Stimulated activated CD4-positive, alpha-beta T cell treated with anti-CD3 and anti-CD28 coated beads, Interleukin-2, amount 100 ng/mL, for 24 hours (primary cell): ENCODE measurements around the gene PLCB1.

ENCODE experiments used
- DNase-seq, 2 donors: peaks; one replicate each; pipeline ENCODE4 v3.0.0-alpha.2; 2020

The PLCB1 gene

DNA sequence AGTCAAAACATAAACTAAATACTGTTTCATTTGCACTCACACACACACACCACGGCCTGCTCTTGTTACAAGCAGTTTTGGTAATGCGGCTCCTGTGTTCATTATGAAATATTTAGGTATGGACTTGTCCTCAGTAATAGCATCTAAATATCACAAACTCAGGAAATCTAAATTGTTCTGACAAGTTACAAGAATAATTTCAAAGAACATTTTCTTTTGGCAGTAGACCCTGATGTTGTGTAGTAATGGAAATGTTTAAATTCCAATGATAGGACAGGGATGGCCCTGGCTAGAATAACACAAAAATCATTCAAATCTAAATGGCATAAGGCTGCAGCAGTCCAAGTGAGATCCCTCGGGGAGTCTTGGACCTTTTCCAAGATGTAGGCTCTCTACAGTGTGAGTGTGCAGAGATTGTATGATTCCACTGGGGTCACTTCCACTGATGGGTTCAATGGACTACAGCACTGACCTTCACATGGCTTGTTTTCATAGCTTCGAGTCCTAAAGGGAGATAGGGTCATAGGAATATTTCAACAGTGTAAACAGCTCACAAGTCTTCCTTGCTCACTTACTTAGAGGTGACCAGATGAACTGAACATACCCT, 726.2 kb downstream of the PLCB1 start:
- DNase-seq = no peak

DNA sequence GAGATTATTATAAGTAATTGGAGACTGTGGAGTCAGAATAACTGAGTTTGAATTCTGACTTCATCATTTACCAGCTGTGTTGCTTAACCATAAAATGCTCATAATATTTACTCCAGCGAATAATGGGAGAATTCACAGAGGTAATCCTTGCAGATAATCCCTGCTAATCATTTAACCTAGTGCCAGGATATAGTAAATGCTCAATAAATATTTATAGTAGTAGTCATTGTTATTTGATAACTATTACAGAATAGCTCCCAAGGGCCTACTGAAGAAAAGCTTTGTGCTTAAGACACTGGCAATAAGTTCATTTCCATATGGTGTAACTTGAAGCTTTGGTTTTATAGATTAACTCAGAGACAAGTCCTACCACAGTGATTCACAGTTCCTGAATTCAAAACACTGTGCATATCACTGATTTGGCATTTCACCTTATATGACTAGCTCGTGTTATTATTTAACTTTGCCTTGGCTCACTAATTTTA, 728.0 kb downstream of the PLCB1 start:
- no peak for DNase-seq

DNA sequence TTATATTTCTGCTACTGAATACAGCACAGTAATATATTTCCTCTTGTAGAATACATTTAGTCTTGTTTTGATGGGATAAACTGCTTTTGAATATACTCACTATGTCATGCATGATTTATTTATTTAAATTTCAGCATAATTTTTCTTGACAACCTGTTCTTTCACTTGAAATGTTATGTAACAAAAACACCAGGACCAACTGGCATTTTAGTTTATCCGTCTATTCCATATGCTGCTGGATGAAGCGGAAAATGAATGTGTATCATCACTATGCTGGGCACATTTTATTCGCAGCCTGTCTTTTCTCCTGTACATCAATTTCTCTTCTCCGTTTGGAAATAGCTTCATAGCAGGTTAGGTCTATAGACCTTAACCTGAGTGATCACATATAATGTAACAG, 730.0 kb downstream of the PLCB1 start:
- no peak for DNase-seq

DNA sequence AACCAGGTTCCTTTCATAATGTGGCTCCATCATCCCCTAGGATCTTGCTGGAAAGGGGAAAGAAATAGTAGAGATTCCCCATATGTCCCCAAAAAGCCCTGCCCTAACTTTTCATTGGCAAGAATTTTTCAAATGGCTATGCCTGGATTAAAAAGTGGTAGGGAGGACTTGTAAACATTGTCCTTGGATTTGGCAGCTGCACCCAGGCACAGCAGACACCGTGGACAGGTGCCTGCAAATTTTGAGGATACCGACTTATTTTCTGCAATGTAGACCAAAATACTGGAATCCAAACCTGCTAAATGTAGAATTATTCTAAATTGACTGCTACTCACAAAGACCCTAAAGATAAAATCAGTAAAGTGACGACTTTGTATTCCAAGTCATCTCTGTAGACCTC, 733.6 kb downstream of the PLCB1 start:
- DNase-seq = no peak

DNA sequence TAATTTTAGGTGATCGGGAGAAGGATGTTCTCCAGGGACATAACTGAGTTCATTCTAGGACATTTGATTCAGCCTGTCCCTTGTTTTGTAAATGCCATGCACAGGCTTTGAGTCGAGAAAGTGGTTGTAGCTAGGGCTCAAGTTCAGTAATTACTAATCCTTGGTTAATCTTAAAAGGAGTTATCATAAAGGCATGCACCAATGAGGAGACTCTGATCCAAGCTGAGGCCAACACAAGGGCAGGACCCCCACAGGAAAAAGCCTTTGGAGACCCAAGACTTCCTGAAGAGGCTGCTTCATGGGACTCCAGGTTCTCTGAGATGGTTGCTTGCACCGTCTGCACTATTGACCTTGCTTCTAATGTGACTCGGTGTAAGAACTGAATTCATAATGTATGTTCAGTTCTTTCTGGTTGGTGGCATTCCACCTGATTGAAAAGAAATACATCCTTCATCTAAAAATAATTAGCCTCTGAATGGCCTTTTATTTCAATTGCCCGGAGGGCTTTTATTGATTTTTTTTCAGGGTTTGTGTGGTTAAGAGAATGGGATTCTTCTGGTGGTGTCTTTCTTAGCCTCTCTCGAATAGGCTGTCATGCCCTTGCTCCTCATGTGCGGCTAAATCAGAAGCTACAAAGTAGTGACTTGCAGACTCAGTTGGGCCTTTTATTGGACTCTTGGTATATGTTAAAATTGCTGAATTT, 735.1 kb downstream of the PLCB1 start:
- no peak for DNase-seq

DNA sequence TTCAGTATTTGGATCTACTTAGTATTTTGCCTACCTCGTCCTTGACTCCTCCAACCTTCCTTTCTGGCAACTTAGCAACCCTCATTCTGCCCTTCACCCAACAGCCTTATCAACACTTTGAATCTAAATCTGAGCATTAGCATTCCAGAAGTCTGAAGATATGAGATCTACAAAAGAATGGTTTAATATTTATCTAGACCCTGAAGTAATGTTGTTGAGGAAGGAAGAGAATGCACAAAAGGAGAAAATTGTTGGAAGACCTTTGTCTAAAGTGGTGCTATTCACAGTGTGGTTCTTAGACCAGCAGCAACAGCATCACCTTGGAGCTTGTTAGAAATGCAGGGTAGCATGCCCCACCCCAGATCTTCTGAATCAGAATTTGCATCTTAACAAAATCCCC, 738.6 kb downstream of the PLCB1 start:
- no peak for DNase-seq

DNA sequence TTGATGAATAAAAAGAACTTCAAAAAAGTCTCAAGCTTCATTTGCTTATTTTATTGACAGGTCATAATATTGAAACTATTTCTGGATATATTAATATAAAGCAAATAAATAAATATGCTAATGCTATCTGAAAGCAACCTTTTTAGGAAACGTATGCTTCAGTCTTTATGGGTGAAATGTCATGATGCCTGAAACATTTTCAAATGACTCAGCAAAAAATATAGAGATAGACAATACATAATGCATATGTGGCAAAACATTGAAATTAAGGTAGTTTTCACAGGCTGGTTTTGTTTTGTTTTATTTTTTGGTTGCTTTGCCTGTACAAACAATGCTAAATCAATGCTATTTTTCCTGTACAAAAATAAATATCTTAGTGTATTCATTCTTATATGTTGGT, 742.4 kb downstream of the PLCB1 start:
- no peak for DNase-seq

DNA sequence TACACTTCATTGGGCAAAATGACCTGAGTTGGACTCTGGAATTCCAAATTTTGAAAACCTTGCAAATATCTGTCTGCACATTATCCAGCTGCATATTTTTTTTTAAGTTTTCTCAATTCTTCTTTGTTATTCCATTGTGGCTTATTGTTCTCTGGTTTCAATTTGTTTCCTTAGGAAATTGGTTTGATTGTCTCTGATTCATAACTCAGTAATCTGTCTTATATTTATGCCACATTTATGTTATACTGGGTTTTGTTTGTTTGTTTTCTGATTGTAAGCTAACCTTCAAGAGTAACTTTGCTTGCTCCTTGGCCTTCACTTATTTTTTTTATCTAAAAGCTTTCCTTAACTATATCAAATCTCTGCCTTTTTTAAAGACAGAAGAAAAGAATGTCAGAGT, 743.5 kb downstream of the PLCB1 start:
- DNase-seq = no peak

DNA sequence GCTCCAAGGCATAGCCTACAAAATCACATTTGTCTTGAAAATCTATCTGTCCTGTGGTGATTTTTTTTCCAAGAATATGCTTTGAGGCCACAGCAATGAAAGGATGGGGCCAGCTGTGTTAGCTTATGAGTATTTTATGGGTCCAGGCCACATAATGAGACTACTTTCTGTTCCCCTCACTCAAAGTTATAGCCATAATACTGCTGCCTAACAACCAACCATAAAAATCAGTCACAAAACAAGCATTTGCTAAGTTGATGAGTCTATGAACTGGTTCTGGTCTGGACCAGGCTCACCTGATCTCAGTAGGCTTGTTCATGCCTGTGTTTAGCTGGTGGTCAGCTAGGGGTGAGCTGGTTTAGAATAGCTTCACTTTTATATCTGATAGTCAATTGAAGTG, 744.3 kb downstream of the PLCB1 start:
- DNase-seq = no peak

DNA sequence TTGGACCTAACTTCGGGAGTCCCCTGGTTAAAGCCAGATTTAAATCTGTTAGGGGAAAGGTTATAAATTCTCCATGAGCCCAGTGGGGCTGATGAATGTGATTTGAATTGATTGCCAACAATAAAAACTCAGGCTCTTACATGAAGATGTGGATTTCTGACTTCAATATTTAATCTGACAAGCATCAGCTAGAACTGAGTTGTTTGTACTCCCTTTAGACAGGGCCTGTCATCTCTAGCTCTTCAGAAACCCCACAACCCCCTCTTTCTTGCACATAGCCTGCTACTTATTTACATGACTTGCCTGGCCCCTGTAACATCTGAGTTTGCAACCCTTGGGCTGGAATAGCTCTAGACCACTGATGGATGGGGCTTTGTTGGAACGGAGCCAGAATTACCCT, 745.2 kb downstream of the PLCB1 start:
- no peak for DNase-seq

DNA sequence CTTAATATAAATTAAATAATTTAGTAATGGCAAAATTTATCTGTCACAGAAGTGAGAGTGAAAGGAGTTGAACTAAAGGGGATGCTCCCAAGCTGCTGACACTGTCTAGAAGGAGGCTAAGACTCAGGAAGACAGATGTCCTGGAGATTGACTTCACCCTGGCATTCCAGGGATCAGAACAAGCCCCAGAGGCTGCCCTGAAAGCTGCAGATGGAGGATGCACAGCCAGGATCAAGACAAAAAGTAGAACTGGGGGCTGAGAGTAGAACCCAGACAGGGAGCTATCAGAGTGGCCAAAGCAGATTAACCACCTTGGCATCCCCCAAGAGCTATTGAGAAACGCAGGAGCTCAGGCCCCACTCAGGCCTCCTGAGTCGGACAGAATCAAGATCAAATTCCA, 747.6 kb downstream of the PLCB1 start:
- no peak for DNase-seq

DNA sequence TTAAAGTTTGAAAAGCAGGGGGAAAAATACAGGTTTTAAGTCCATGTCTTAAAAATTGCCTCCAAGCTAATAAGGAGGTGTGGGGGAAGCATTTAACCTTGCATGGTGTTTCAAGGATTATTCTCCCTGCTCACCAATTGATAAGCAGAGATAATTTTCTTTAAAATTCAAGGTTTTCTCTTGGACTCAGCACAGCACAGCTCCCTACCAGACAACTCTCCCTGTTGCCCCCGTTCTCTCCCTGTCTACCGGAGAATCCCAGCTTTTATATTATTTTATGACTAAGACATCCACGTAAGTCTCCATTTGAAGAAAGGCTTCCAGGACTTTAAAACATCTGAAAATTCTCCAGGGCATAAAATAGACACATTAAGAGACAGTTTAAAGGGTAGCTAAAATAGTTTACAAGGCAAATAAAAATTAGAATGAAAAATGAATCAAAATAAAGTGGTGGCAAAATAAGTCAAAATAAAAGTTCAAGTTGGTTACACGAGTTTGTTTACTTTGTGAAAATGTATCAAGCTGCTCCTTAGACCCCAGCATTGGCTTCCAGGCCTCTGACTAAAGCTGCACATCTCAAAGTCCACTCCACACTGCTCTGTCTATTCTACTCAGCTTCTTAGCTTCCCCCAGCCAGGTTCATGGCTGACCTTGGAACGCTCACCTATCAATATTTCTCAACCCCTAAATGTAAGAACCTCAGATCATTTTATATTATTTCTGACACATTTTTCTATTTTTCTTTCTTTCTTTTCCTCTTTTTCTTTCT, 748.2 kb downstream of the PLCB1 start:
- DNase-seq = no peak

DNA sequence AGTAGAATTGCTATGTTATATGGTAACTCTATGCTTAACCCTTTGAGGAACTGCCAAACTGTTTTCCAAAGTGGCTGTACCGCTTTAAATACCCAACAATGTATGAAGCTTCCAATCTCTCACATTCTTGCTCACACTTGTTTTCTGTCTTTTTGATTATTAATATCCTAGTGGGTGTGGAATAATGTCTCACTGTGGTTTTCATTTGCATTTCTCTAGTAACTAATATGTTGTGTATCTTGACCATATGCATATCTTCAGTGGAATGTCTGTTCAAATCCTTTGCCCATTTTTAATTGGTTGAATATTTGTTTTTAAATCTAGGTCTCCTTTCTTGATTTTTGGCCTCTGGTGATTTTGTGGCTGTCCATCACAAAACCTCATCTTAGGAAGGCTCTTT, 759.0 kb downstream of the PLCB1 start:
- DNase-seq = no peak

DNA sequence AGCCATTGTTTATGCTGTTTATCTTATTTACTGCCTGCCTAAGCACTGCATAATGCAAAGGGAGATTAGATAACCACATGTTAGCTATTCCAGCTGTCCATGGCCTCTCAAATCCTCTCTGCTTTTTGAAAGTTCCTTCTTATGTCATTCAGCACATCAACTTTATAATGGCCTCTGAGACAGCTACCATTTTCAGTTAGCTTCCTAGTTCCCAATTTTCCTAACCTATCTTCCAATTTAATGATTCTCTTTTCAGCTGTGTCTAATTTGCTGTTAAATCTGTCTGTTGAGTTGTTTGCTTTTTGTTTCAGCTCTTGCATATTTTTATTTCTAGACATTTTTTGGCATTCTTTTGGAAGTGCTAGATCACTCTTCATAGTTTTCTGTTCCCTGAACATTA, 763.4 kb downstream of the PLCB1 start:
- no peak for DNase-seq

DNA sequence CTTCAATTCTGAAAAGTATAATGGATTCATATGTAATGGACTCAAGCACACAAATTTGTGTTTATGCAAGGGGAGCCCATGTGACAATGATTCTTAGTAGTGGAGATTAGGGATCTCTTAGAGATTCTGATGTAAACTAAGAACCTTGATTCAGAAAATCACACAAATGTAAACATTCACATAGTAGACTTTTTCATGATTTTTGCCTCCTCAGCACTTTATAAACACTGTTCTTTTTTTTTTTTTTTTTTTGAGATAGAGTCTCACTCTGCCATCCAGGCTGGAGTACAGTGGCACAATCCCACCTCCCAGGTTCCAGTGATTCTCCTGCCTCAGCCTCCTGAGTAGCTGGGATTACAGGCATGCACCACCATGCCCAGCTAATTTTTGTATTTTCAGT, 766.8 kb downstream of the PLCB1 start:
- DNase-seq = no peak

DNA sequence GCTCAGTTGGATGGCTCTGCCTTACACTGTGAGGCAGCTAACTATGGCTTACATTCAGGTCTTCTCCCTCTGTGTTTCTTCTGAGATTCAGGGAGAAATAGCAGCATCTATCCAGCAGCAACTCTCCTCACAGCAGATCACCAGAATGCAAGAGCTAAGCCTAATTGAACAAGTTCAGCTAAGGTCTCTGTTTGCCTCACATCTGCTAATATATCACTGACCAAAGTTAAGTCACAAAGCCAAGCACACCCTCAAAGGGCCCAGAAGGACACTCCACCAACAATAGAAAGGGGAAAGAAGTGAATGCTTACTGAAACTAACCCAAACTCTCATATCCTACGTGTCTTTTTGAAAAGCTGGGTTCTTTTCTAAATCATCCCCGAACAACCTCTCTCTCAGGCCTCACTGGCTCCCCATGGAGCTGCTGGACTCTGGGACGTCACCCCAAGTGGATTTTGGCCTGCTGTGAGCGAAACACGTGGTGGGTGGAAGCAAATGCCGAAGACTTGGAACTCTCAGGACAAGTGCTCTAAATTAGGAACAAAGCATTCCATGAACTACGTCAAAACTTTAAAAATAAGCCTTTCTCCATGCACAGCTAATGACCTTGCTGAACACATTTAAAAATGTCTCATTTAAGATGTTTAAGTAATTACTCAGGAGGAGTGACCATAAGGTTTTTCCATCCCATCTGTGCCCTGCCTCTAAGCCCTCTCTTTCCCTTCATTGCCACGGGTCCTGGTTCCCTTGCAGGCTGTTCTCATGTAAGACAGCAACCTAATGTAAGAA, 769.4 kb downstream of the PLCB1 start:
- no peak for DNase-seq

DNA sequence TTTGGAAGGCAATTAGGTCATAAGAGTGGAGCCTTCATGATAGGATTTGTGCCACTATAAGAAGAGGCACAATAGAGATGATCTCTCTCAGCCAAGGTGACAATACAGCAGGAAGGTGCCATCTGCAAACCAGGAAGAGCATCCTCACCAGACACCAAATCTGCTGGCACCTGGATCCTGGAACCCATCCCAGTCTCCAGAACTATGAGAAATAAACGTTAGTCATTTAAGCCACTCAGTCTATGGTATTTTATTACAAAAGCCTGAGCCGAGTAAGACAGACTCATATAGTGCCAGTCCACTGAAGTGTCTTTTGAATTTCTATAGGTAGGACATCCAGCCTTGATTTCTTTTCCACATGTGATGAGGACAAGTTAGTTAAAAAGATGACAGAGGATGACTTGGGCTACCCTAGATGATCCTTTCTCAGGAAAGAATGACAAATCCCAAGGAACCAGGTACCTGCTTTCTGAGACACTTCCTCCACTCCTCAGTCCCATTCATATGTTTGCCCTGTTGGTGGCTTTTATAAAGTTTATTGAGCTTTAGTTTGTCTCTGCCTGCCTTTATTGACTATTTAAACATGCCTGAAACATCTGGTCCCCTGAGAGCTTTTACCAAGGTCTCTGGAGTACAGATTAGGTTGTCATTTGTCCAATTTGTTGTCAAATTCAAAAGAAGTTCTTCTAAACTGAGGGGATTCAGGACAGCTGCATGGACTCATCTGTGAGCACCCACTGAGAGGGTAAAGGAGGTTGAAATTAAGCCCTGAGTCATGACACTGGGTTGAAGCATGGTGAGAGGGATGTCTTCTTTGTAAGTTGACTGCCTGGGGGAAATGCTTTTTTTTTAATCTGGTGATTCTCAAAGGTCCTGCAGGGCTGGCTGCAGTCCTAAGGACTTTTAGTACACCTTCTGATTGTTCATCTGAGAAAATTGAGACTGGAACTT, 771.9 kb downstream of the PLCB1 start:
- no peak for DNase-seq

DNA sequence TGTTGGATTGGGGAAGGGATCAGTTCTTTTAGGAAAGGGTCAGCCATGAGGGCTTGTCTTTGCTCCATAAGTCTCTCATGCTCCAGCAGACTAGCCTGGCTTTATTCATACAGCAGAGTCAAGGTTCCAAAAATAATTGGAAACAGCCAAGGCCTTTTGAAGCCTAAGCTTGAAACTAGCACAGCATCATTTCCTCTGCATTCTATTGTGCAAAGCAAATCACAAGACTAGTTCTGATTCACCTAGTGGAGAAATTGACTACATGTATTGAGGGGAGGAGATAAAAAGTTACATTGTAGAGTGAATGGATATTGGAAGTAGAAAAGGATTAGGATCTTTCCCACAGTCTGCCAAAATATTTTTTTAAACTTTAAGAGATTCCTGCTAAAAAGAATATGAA, 777.5 kb downstream of the PLCB1 start:
- DNase-seq = no peak

DNA sequence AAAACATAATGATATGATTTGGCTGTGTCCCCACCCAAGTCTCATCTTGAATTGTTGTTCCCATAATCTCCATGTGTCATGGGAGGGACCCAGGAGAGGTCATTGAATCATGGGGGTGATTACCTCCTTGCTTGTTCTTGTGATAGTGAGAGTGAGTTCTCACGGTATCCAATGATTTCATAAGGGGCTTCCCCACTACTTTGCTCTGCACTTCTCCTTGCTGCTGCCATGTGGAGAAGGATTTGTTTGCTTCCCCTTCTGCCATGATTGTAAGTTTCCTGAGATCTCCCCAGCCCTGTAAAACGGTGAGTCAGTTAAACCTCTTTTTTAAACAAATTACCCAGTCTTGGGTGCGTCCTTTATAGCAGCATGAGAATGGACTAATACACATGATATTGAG, 780.0 kb downstream of the PLCB1 start:
- DNase-seq = no peak

DNA sequence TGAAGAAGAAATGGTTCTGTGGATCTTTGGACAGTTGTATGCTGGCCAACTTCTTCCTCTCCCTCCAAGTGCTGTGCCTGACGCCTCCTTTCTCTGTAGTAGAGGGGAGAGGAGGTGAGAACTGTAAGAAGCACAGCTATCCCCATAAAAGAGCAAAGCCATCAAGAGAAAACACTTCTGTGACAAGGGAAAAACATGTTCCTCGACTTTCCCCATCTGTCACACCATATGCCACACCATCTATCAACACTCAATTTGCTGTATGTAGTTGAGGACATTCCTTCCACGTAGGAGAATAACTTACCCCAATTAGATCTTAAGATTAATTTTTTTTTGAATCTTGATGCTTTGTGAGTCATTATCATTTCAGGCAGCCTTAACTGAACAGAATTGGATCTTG, 780.7 kb downstream of the PLCB1 start:
- DNase-seq = no peak

DNA sequence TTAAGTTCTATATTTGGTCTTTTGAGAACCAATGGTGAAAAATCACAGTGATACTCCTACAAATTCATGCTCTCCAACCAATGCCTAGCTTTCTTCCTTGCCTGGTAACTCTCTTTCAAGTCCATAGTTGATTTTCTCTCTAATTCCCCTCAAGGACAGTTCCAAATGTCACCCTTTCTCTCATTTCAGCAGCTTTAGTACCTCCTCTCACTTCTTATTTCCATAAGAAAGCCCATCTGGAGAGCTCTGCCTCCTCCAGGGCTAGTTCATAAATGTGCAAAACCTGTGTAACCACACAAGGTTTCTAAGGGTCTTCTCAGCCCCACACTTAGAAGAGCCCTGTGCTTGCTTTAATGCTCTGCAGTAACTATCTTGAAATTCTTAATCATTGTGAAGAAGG, 781.4 kb downstream of the PLCB1 start:
- no peak for DNase-seq

DNA sequence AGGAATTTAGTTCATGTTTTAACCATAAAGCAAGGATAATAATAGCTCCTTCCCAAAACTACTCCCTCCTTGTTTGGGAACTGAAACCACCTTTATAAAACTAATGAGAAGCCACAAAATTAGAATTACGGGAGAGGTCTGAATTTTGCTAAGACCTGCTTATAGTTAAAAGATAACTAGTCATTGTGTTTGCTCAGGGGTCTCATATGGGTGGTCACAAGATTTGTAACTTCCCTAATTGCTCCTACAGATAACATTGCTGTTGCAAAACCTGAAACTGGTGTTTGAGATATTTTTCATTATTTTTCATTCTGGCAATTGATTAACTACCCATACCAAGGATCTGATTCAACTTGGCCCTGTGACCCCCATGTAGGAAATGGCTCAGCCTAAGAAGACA, 782.4 kb downstream of the PLCB1 start:
- no peak for DNase-seq
